HepG2 (cell line): Measurements from ENCODE around the gene IP6K1.

ENCODE experiments used
- EP300 ChIP-seq, 3 experiments: sonication (generic) in 1 of 3; formaldehyde crosslinking in 1 of 3; IDR thresholded peaks; 2 replicates each; pipeline versions ENCODE4 v1.5.1 to v1.6.1; 2011 to 2020; ENCODE audit warnings: low read depth in 2 of 3, low read length in 2 of 3, borderline replicate concordance in 1 of 3, improper control_type of control experiment in 1 of 3, mild to moderate bottlenecking in 1 of 3, missing genetic modification reagents in 1 of 3, moderate library complexity in 1 of 3
- ETV6 ChIP-seq: sonication (generic); formaldehyde crosslinking; conservative IDR thresholded peaks from 2 replicates; pipeline ENCODE4 v1.4.0; 2020; ENCODE audit warnings: missing genetic modification reagents
- TF ChIP-seq, protein P1 (sequence below): sonication (generic); formaldehyde crosslinking; IDR thresholded peaks from 2 replicates; pipeline ENCODE4 v1.5.0; 2020; ENCODE audit warnings: mild to moderate bottlenecking, missing genetic modification reagents, moderate library complexity

DNA sequence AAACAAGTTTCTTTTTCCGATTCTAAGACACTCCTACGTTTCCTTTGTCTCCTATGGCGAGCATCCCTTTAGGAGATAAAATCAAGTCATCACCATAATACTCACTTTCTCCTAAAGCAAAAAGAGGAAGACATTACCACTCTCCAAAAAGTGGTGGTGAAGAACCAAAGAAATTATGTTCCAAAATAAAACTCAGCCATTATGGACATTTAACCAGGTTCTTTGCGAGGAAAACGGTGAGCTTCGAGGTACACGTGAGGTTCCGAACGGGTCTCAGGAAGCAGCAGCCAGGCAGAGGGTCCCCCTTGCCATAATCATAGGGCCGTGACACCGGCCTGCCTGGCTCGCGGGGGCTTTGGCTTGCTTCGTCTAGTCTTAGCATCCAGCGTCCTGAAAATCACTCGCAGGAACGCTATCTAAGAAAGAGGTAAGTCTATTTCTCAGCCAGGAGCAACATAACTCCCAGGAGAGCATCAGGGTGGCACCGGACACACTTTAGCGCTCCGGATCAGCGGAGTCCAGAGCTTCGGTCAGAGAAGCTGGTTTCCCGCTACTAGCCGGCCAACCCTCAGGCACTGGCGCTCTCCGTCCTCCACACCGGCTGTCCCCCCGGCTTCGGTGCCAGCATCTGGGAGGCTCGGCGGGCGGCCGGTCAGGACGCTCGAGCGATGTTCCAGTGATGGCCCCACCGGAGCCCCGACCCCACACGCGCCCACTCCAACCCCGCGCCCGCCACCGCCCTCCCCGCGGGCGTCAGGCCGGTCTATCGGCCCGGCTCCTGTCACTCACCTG lies 581 bp downstream of the IP6K1 start:
- TF ChIP-seq, protein P1, sequence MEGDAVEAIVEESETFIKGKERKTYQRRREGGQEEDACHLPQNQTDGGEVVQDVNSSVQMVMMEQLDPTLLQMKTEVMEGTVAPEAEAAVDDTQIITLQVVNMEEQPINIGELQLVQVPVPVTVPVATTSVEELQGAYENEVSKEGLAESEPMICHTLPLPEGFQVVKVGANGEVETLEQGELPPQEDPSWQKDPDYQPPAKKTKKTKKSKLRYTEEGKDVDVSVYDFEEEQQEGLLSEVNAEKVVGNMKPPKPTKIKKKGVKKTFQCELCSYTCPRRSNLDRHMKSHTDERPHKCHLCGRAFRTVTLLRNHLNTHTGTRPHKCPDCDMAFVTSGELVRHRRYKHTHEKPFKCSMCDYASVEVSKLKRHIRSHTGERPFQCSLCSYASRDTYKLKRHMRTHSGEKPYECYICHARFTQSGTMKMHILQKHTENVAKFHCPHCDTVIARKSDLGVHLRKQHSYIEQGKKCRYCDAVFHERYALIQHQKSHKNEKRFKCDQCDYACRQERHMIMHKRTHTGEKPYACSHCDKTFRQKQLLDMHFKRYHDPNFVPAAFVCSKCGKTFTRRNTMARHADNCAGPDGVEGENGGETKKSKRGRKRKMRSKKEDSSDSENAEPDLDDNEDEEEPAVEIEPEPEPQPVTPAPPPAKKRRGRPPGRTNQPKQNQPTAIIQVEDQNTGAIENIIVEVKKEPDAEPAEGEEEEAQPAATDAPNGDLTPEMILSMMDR (CRISPR knock-in tag): no peak
- TF ChIP-seq EP300 (IDR thresholded peaks at IDR 0.05; ENCODE audit: low read depth in 2 of 2, low read length in 2 of 2) (no peak), EP300 (CRISPR knock-in tag; IDR thresholded peaks at IDR 0.05; ENCODE audit: borderline replicate concordance) (no peak), ETV6 (CRISPR knock-in tag) (no peak)
